DND-41 (cell line): ENCODE measurements around the gene WDR70.
"Not testable (repeated sequence)": the region's sequence is repeated elsewhere in the genome, so short reads cannot be mapped to it uniquely, and the experiment has no call there.

ENCODE experiments used
- EZH2 ChIP-seq: IDR thresholded peaks from 3 replicates; pipeline ENCODE4 v1.6.1; 2012; ENCODE audit warnings: borderline replicate concordance, low read depth, mild to moderate bottlenecking, moderate library complexity, low read length, inconsistent platforms; ENCODE audit not compliant: severe bottlenecking
- TF ChIP-seq, protein P1 (sequence below): IDR thresholded peaks from 2 replicates; pipeline ENCODE4 v1.5.1; 2012; ENCODE audit warnings: borderline replicate concordance, low read length, moderate library complexity, mild to moderate bottlenecking; ENCODE audit not compliant: poor library complexity, severe bottlenecking; ENCODE audit errors: extremely low read depth

DNA sequence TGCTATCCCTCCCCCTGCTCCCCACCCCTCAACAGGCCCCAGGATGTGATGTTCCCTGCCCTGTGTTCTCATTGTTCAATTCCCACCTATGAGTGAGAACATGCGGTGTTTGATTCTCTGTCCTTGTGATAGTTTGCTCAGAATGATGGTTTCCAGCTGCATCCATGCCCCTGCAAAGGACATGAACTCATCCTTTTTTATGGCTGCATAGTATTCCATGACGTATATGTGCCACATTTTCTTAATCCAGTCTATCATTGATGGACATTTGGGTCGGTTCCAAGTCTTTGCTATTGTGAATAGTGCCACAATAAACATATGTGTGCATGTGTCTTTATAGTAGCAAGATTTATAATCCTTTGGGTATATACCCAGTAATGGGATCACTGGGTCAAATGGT lies 214.2 kb downstream of the WDR70 start:
- TF ChIP-seq, protein P1, sequence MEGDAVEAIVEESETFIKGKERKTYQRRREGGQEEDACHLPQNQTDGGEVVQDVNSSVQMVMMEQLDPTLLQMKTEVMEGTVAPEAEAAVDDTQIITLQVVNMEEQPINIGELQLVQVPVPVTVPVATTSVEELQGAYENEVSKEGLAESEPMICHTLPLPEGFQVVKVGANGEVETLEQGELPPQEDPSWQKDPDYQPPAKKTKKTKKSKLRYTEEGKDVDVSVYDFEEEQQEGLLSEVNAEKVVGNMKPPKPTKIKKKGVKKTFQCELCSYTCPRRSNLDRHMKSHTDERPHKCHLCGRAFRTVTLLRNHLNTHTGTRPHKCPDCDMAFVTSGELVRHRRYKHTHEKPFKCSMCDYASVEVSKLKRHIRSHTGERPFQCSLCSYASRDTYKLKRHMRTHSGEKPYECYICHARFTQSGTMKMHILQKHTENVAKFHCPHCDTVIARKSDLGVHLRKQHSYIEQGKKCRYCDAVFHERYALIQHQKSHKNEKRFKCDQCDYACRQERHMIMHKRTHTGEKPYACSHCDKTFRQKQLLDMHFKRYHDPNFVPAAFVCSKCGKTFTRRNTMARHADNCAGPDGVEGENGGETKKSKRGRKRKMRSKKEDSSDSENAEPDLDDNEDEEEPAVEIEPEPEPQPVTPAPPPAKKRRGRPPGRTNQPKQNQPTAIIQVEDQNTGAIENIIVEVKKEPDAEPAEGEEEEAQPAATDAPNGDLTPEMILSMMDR, result not testable (repeated sequence)
- not testable (repeated sequence) for TF ChIP-seq EZH2
